OCI-LY3 (cell line): Measurements from ENCODE around the gene CXCL9.
A peak's percentile ranks its signal among the peaks of the same experiment; 100 is the strongest.
"Not testable (repeated sequence)": the region's sequence is repeated elsewhere in the genome, so short reads cannot be mapped to it uniquely, and the experiment has no call there.

Source experiments
- H2AFZ ChIP-seq: fragments of 200-600, 300-600 bp; shearing (Covaris generic); 2 replicates; pipeline ENCODE4 v1.6.0; 2014; ENCODE audit warnings: antibody characterized with exemption, low read depth, low read length
- H3K27ac ChIP-seq: fragments of 200-600, 300-600 bp; sonication (generic); 2 replicates; pipeline ENCODE4 v1.5.1; 2014; ENCODE audit warnings: mild to moderate bottlenecking, low read length, moderate library complexity, mixed read lengths
- H3K27me3 ChIP-seq: fragments of 200-600, 300-600 bp; sonication (generic); 2 replicates; pipeline ENCODE4 v1.6.1; 2014; ENCODE audit warnings: low read depth, low read length, mixed read lengths
- H3K36me3 ChIP-seq: fragments of 200-600, 300-600 bp; sonication (generic); replicated peaks from 2 replicates; pipeline ENCODE3; 2014; ENCODE audit warnings: low read depth, low read length, mixed read lengths
- H3K4me1 ChIP-seq: fragments of 300-600, 200-600 bp; sonication (generic); 2 replicates; pipeline ENCODE4 v1.6.1; 2014; ENCODE audit warnings: low read length, mixed read lengths
- H3K4me2 ChIP-seq: fragments of 200-600, 300-600 bp; sonication (generic); 2 replicates; pipeline ENCODE4 v1.6.1; 2014; ENCODE audit warnings: low read length, mixed read lengths
- H3K4me3 ChIP-seq: fragments of 300-600, 200-600 bp; sonication (generic); 2 replicates; pipeline ENCODE4 v1.5.1; 2014; ENCODE audit warnings: antibody characterized with exemption, mild to moderate bottlenecking, low read length, moderate library complexity
- H3K79me2 ChIP-seq: fragments of 300-600, 200-600 bp; shearing (Covaris generic); 2 replicates; pipeline ENCODE4 v1.6.1; 2014; ENCODE audit warnings: mild to moderate bottlenecking, low read length, mixed read lengths
- H3K9ac ChIP-seq: fragments of 300-600, 200-600 bp; shearing (Covaris generic); 2 replicates; pipeline ENCODE4 v1.6.0; 2014; ENCODE audit warnings: mild to moderate bottlenecking, low read length, moderate library complexity
- H3K9me3 ChIP-seq: fragments of 200-600, 300-600 bp; shearing (Covaris generic); 2 replicates; pipeline ENCODE4 v1.6.1; 2014; ENCODE audit warnings: low read length, mixed read lengths; ENCODE audit not compliant: insufficient read depth
- H4K20me1 ChIP-seq: fragments of 200-600, 300-600 bp; sonication (generic); 2 replicates; pipeline ENCODE4 v1.6.1; 2016; ENCODE audit warnings: low read length, mixed read lengths; ENCODE audit not compliant: insufficient read depth
- CTCF ChIP-seq: fragments of 200-600, 300-600 bp; sonication (generic); IDR thresholded peaks from 2 replicates; pipeline ENCODE4 v1.5.1; 2014; ENCODE audit warnings: antibody characterized with exemption, low read length, low read depth
- EZH2phosphoT487 ChIP-seq: fragments of 200-600 bp; shearing (Covaris generic); IDR thresholded peaks from 2 replicates; pipeline ENCODE4 v1.6.1; 2018; ENCODE audit warnings: antibody characterized with exemption, mixed run types, low read depth

CXCL9 gene

GRCh38 chr4:76044686-76045085 is 37.4 kb upstream of the CXCL9 start:
- H3K9ac ChIP-seq, H3K27ac ChIP-seq, H3K79me2 ChIP-seq, H3K27me3 ChIP-seq, H3K4me3 ChIP-seq, H3K4me2 ChIP-seq, H2AFZ ChIP-seq, H3K36me3 ChIP-seq, H3K9me3 ChIP-seq, H4K20me1 ChIP-seq: not testable (repeated sequence)
- H3K4me1 ChIP-seq: peaks cover 20% of the 10 kb centered on the region

GRCh38 chr4:76043306-76043705 is 36.0 kb upstream of the CXCL9 start:
- not testable (repeated sequence) for H3K27me3 ChIP-seq, H4K20me1 ChIP-seq, H3K27ac ChIP-seq, H3K4me2 ChIP-seq, H3K4me3 ChIP-seq, H3K9ac ChIP-seq, H3K79me2 ChIP-seq, H3K9me3 ChIP-seq, H2AFZ ChIP-seq, H3K36me3 ChIP-seq
- H3K4me1 ChIP-seq: peaks cover 20% of the 10 kb centered on the region

GRCh38 chr4:76042241-76042998 is 35.1 kb upstream of the CXCL9 start:
- Histone ChIP-seq H3K27ac (peak overlapping the region; percentile 75), H3K4me2 (peak overlapping the region; percentile 57), H3K4me3 (peak overlapping the region; percentile 51), H3K4me1 (peaks cover 20% of the 10 kb centered on the region), H3K9ac (peak overlapping the region; percentile 54)
- not testable (repeated sequence) for H2AFZ ChIP-seq, H3K36me3 ChIP-seq, H4K20me1 ChIP-seq, H3K27me3 ChIP-seq, H3K79me2 ChIP-seq, H3K9me3 ChIP-seq

GRCh38 chr4:76036855-76037254 is 29.5 kb upstream of the CXCL9 start:
- H3K36me3 ChIP-seq: peaks cover 3% of the 10 kb centered on the region
- H3K9me3 ChIP-seq: no peaks in the 10 kb centered on the region
- no peaks in the 10 kb centered on the region for H3K27me3 ChIP-seq
- H3K4me3 ChIP-seq: no peak overlapping the region
- H3K27ac ChIP-seq: no peak overlapping the region
- H3K9ac ChIP-seq: no peak overlapping the region
- H3K79me2 ChIP-seq: no peaks in the 10 kb centered on the region
- H3K4me2 ChIP-seq: no peak overlapping the region
- H4K20me1 ChIP-seq: no peaks in the 10 kb centered on the region
- no peak overlapping the region for H2AFZ ChIP-seq
- H3K4me1 ChIP-seq: peaks cover 42% of the 10 kb centered on the region
- peak; percentile 15; the same call in 1 of the 2 replicates for TF ChIP-seq CTCF
- TF ChIP-seq EZH2phosphoT487: no peak

GRCh38 chr4:76035799-76036380 is 28.6 kb upstream of the CXCL9 start, which contains the start of gene CXCL11:
CXCL11 (minus strand) TSS chr4:76036070; CDS start chr4:76035987, 83 bp downstream.
- no peaks in the 10 kb centered on the region for H3K9me3 ChIP-seq
- peak within 1 kb of the TSS; percentile 27 for H3K4me2 ChIP-seq
- peak within 1 kb of the TSS; percentile 88 for H2AFZ ChIP-seq
- H3K36me3 ChIP-seq: no peaks in the 10 kb centered on the region
- TF ChIP-seq CTCF (no peak), EZH2phosphoT487 (no peak)
- H4K20me1 ChIP-seq: no peaks in the 10 kb centered on the region
- peak within 1 kb of the TSS; percentile 43 for H3K27ac ChIP-seq
- H3K27me3 ChIP-seq: no peaks in the 10 kb centered on the region
- H3K9ac ChIP-seq: peak within 1 kb of the TSS; percentile 32; the same call in 1 of the 2 replicates
- H3K4me1 ChIP-seq: peaks cover 33% of the 10 kb centered on the region
- H3K4me3 ChIP-seq: no peak within 1 kb of the TSS
- H3K79me2 ChIP-seq: no peaks in the 10 kb centered on the region
